ENCODE results near the gene CA6. TPM values are rescaled to one million over a fixed set of nuclear protein-coding genes. Genes with fewer than 3 reads are reported as not detected.

Gene CA6
- polyA plus RNA-seq, 2 of the 4 experiments (the other 2 are of a cell fraction) = not detected

- Histone ChIP-seq H3K9me3 (no peaks in the 10 kb centered on the region), H3K4me3 (no peak overlapping the region), H3K4me1 (peaks cover 24% of the 10 kb centered on the region), H3K27ac (peak overlapping the region in 1 of 2 experiments; percentile 47; a peak in 1 of 6 replicates), H3K4me2 (no peak overlapping the region)
- FAIRE-seq (no peak), ATAC-seq (no peak), DNase-seq (ENCODE audit: low read depth in 1 of 2, low spot score in 1 of 2) (no peak)
- POLR2A ChIA-PET = no interaction called here
- TF ChIP-seq POLR2AphosphoS2 (conservative IDR thresholded peaks at IDR 0.05; ENCODE audit: low read length) (no peak), RNF2 (IDR thresholded peaks at IDR 0.05; ENCODE audit: borderline replicate concordance, low read depth) (no peak), HMGXB4 (CRISPR knock-in tag; IDR thresholded peaks at IDR 0.05; ENCODE audit: borderline replicate concordance) (no peak), HOXB5 (CRISPR knock-in tag; IDR thresholded peaks at IDR 0.05) (no peak), PBX3 (IDR thresholded peaks at IDR 0.05) (no peak), EHMT2 (IDR thresholded peaks at IDR 0.05; ENCODE audit: low read depth) (no peak), NPAS2 (CRISPR knock-in tag; IDR thresholded peaks at IDR 0.05; ENCODE audit: borderline replicate concordance) (no peak), FOXS1 (CRISPR knock-in tag; IDR thresholded peaks at IDR 0.05) (no peak), CHD2 (IDR thresholded peaks at IDR 0.05; ENCODE audit: low read length, partially characterized antibody) (no peak), HOXA7 (CRISPR knock-in tag; IDR thresholded peaks at IDR 0.05) (no peak), E2F6 (IDR thresholded peaks at IDR 0.05; ENCODE audit: borderline replicate concordance, low read depth) (no peak), GATA3 (IDR thresholded peaks at IDR 0.05; ENCODE audit: borderline replicate concordance) (no peak)
- WGBS (ENCODE audit: missing lambda C conversion rate) = 100% methylated on average over 2 of the region's 11 CpGs
- CTCF ChIA-PET = interaction anchor here (0.7 to 9.0 kb wide), 18 partner anchors 14 to 141 kb away, joined by 3 to 103 read pairs (median 4); partner anchors contain the start of gene SLC2A7
These were observed 43.4 kb downstream of the CA6 start for GRCh38 chr1:8989061-8989460.

- peak overlapping the region in 1 of 2 experiments; percentile 65; a peak in 2 of 6 replicates for H3K27ac ChIP-seq
- no peak overlapping the region for H3K4me2 ChIP-seq
- ChIA-PET CTCF (interaction anchor here (0.5 to 9.0 kb wide), 13 partner anchors 15 to 142 kb away, joined by 3 to 103 read pairs (median 5); no protein-coding TSS in a partner anchor), POLR2A (no interaction called here)
- no peak overlapping the region for H3K4me3 ChIP-seq
- H3K9me3 ChIP-seq = no peaks in the 10 kb centered on the region
- peaks cover 24% of the 10 kb centered on the region for H3K4me1 ChIP-seq
- TF ChIP-seq FOXS1 (CRISPR knock-in tag; IDR thresholded peaks at IDR 0.05) = no peak
- no peak for TF ChIP-seq FOSB (CRISPR knock-in tag; IDR thresholded peaks at IDR 0.05)
- TF ChIP-seq USF2 (IDR thresholded peaks at IDR 0.05) = no peak
- TF ChIP-seq CHD2 (IDR thresholded peaks at IDR 0.05; ENCODE audit: low read length, partially characterized antibody) = no peak
- TF ChIP-seq ZNF302 (CRISPR knock-in tag; IDR thresholded peaks at IDR 0.05) = no peak
- no peak for TF ChIP-seq MYC (IDR thresholded peaks at IDR 0.05; ENCODE audit: borderline replicate concordance, low read length)
- no peak for TF ChIP-seq GATA3 (IDR thresholded peaks at IDR 0.05; ENCODE audit: borderline replicate concordance)
- no peak for TF ChIP-seq HDAC2 (IDR thresholded peaks at IDR 0.05)
- TF ChIP-seq PBX3 (IDR thresholded peaks at IDR 0.05) = no peak
- no peak for TF ChIP-seq TP53 (CRISPR knock-in tag; IDR thresholded peaks at IDR 0.05)
- no peak for TF ChIP-seq CBX8 (IDR thresholded peaks at IDR 0.05)
- no peak for TF ChIP-seq ZC3H11A (IDR thresholded peaks at IDR 0.05)
- TF ChIP-seq FOSL2 (IDR thresholded peaks at IDR 0.05) = no peak
- TF ChIP-seq FOSL2 (CRISPR knock-in tag; IDR thresholded peaks at IDR 0.05) = no peak
- no peak for TF ChIP-seq CTCF (IDR thresholded peaks at IDR 0.05)
- TF ChIP-seq ELK1 (IDR thresholded peaks at IDR 0.05; ENCODE audit: low read depth, low read length) = no peak
- no peak for TF ChIP-seq ZSCAN20 (CRISPR knock-in tag; IDR thresholded peaks at IDR 0.05)
- no peak for TF ChIP-seq ATOH8 (CRISPR knock-in tag; IDR thresholded peaks at IDR 0.05; ENCODE audit: low read depth)
- TF ChIP-seq KDM5A (IDR thresholded peaks at IDR 0.05) = no peak
- no peak for TF ChIP-seq EHF (CRISPR knock-in tag; IDR thresholded peaks at IDR 0.05)
- no peak for TF ChIP-seq NPAS2 (CRISPR knock-in tag; IDR thresholded peaks at IDR 0.05; ENCODE audit: borderline replicate concordance)
- WGBS (ENCODE audit: missing lambda C conversion rate) = 56% methylated on average over 4 of the region's 4 CpGs
- ATAC-seq (no peak), FAIRE-seq (no peak), DNase-seq (ENCODE audit: low read depth in 1 of 2, low spot score in 1 of 2) (no peak)
These were observed 44.2 kb downstream of the CA6 start for GRCh38 chr1:8989821-8990220.

All from A549 (cell line).